Smooth muscle cell (in vitro differentiated cells): Measurements from ENCODE around the gene PRMT7. TPM values are rescaled to one million over a fixed set of nuclear protein-coding genes. Genes with fewer than 3 reads are reported as not detected.

Source experiments
- DNase-seq: peaks from one replicate; lab custom pipeline; 2025; ENCODE audit not compliant: unreplicated experiment; lab: John Stamatoyannopoulos, UW
- H2AFZ ChIP-seq: fragments of 200-600 bp; sonication (generic); 2 replicates; pipeline ENCODE4 v1.6.0; 2016; ENCODE audit warnings: antibody characterized with exemption, low read depth, mild to moderate bottlenecking
- H3F3A ChIP-seq: fragments of 200-600 bp; sonication (generic); 2 replicates; pipeline ENCODE4 v1.6.0; 2017; ENCODE audit warnings: antibody characterized with exemption, low read depth
- H3K27ac ChIP-seq: fragments of 200-600 bp; sonication (generic); 2 replicates; pipeline ENCODE4 v1.5.1; 2016; ENCODE audit warnings: low read depth, mild to moderate bottlenecking
- H3K27me3 ChIP-seq: fragments of 200-600 bp; sonication (generic); 2 replicates; pipeline ENCODE4 v1.6.1; 2016; ENCODE audit warnings: low read depth, mild to moderate bottlenecking
- H3K36me3 ChIP-seq: fragments of 200-600 bp; sonication (generic); 2 replicates; pipeline ENCODE4 v1.5.1; 2016; ENCODE audit warnings: low read depth
- H3K4me1 ChIP-seq: fragments of 200-600 bp; sonication (generic); 2 replicates; pipeline ENCODE4 v1.5.1; 2016; ENCODE audit warnings: low read depth
- H3K4me2 ChIP-seq: fragments of 200-600 bp; sonication (generic); 2 replicates; pipeline ENCODE4 v1.6.0; 2016; ENCODE audit warnings: mild to moderate bottlenecking
- H3K4me3 ChIP-seq: fragments of 200-600 bp; sonication (generic); 2 replicates; pipeline ENCODE4 v1.5.1; 2016; ENCODE audit warnings: mild to moderate bottlenecking
- H3K79me2 ChIP-seq: fragments of 200-600 bp; sonication (generic); 2 replicates; pipeline ENCODE4 v1.6.0; 2016; ENCODE audit warnings: low read depth, mild to moderate bottlenecking
- H3K9ac ChIP-seq: fragments of 200-600 bp; sonication (generic); 2 replicates; pipeline ENCODE4 v1.6.0; 2016; ENCODE audit warnings: low read depth
- H3K9me3 ChIP-seq: fragments of 200-600 bp; sonication (generic); replicated peaks from 2 replicates; pipeline ENCODE4 v1.5.1; 2016; ENCODE audit warnings: low read depth
- H4K20me1 ChIP-seq: fragments of 200-600 bp; sonication (generic); 2 replicates; pipeline ENCODE4 v1.6.0; 2016; ENCODE audit warnings: low read depth
- WGBS: methylation state at CpG from one replicate; pipeline ENCODE4 v1.1.7; 2016; ENCODE audit warnings: low lambda C conversion rate; 5-methylcytosine and 5-hydroxymethylcytosine counted together
- polyA plus RNA-seq: library from polyadenylated mRNA; unstranded; fragments of >200 nt; fragmentation: Nextera tagmentation; extraction: Ambion mirVana; gene quantifications from 2 replicates; pipeline ENCODE4 v1.2.1, GENCODE V29; 2016
- total RNA-seq: library from RNA; depleted of rRNA; stranded (reverse); fragments of >200 nt; gene quantifications from 2 replicates; pipeline ENCODE4 v1.2.3, GENCODE V29; 2014
- TF ChIP-seq, protein P1 (sequence below): fragments of 200-600 bp; sonication (generic); IDR thresholded peaks from 2 replicates; pipeline ENCODE4 v1.5.1; 2017; ENCODE audit warnings: borderline replicate concordance, mild to moderate bottlenecking, antibody characterized with exemption; ENCODE audit not compliant: insufficient read depth, poor library complexity, severe bottlenecking

PRMT7 gene
- total and polyA plus RNA-seq, 2 experiments from 2014 or later: 22.1 to 25.4 TPM

DNA sequence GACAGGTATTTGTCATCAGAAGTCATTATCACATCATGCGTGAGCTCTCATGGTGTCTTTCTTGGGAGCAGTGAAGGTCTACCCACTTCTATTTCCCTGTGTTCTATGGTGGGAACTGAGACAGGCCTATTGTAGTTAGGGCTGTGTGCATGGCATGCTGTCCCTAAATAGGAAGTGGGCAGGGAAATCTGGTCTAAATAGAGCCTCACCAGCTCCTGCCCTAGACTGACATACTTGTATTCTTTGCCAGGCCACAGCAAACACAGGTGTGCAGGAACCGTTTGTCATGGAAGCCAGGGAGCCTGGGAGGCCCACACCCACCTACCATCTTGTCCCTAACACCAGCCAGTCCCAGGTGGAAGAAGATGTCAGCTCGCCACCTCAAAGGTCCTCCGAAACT, 36.4 kb upstream of the PRMT7 start:
- Histone ChIP-seq H3F3A (no peaks in the 10 kb centered on the region), H3K9me3 (no peaks in the 10 kb centered on the region), H3K27me3 (no peaks in the 10 kb centered on the region), H3K4me1 (no peaks in the 10 kb centered on the region), H3K9ac (no peak overlapping the region), H3K4me3 (no peak overlapping the region), H3K79me2 (peaks cover 43% of the 10 kb centered on the region), H4K20me1 (peaks cover 75% of the 10 kb centered on the region), H3K4me2 (no peak overlapping the region), H2AFZ (no peak overlapping the region), H3K36me3 (no peaks in the 10 kb centered on the region), H3K27ac (no peak overlapping the region)
- no peak for DNase-seq
- 94% methylated on average over 4 of the region's 4 CpGs for WGBS
- TF ChIP-seq, protein P1, sequence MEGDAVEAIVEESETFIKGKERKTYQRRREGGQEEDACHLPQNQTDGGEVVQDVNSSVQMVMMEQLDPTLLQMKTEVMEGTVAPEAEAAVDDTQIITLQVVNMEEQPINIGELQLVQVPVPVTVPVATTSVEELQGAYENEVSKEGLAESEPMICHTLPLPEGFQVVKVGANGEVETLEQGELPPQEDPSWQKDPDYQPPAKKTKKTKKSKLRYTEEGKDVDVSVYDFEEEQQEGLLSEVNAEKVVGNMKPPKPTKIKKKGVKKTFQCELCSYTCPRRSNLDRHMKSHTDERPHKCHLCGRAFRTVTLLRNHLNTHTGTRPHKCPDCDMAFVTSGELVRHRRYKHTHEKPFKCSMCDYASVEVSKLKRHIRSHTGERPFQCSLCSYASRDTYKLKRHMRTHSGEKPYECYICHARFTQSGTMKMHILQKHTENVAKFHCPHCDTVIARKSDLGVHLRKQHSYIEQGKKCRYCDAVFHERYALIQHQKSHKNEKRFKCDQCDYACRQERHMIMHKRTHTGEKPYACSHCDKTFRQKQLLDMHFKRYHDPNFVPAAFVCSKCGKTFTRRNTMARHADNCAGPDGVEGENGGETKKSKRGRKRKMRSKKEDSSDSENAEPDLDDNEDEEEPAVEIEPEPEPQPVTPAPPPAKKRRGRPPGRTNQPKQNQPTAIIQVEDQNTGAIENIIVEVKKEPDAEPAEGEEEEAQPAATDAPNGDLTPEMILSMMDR: no peak

DNA sequence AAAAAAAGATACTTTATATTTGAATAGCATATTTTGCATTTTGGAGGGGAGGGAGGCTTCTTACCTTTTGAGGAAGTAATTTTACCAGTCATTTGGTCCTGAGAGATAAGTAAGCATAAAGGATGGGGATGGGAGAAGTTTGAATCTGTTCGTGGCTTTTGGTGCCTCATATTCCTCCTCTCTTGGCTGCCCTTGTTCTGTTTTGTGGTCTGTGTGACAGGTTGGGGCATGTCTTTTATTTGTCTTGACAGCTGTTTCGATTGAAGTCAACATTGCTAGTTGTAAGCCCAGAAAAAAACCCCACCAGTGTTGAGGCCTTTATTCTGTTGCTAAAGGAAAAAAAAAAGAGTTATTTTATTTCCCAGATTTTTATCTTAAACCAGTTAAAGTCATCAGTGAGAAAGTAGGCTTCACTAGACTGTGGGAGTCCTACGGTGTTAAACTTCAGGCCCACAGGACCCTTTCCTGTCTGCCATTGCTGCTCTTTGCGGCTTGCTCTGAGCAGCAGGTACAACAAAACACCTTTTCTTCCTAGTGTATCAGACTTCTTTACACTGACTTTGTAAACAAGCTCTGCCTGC, 35.1 kb upstream of the PRMT7 start:
- Histone ChIP-seq H3K36me3 (no peaks in the 10 kb centered on the region), H3K79me2 (peaks cover 35% of the 10 kb centered on the region), H3K27ac (peak overlapping the region; percentile 42), H2AFZ (no peak overlapping the region), H4K20me1 (peaks cover 75% of the 10 kb centered on the region), H3K4me1 (no peaks in the 10 kb centered on the region), H3K9ac (no peak overlapping the region), H3F3A (no peaks in the 10 kb centered on the region), H3K4me3 (no peak overlapping the region), H3K4me2 (no peak overlapping the region), H3K27me3 (no peaks in the 10 kb centered on the region), H3K9me3 (no peaks in the 10 kb centered on the region)
- 85% methylated on average over 4 of the region's 4 CpGs for WGBS
- DNase-seq: no peak
- TF ChIP-seq, protein P1: no peak

GRCh38 chr16:68276223-68276622, 34.6 kb upstream of the PRMT7 start:
- no peak overlapping the region for H3K4me3 ChIP-seq
- no peaks in the 10 kb centered on the region for H3K9me3 ChIP-seq
- peaks cover 30% of the 10 kb centered on the region for H3K79me2 ChIP-seq
- peaks cover 75% of the 10 kb centered on the region for H4K20me1 ChIP-seq
- H3K27ac ChIP-seq: peak overlapping the region; percentile 42
- no peak for DNase-seq
- no peaks in the 10 kb centered on the region for H3K36me3 ChIP-seq
- H3K4me1 ChIP-seq: no peaks in the 10 kb centered on the region
- H3K4me2 ChIP-seq: no peak overlapping the region
- TF ChIP-seq, protein P1: no peak
- no peaks in the 10 kb centered on the region for H3F3A ChIP-seq
- no peaks in the 10 kb centered on the region for H3K27me3 ChIP-seq
- no peak overlapping the region for H2AFZ ChIP-seq
- H3K9ac ChIP-seq: no peak overlapping the region
- 82% methylated on average over 3 of the region's 3 CpGs for WGBS

- H3K4me2 ChIP-seq: no peak overlapping the region
- no peaks in the 10 kb centered on the region for H3K36me3 ChIP-seq
- H4K20me1 ChIP-seq: peaks cover 72% of the 10 kb centered on the region
- H3K9me3 ChIP-seq: no peaks in the 10 kb centered on the region
- no peaks in the 10 kb centered on the region for H3F3A ChIP-seq
- TF ChIP-seq, protein P1: no peak
- H3K27me3 ChIP-seq: no peaks in the 10 kb centered on the region
- H3K4me1 ChIP-seq: no peaks in the 10 kb centered on the region
- 92% methylated on average over 13 of the region's 13 CpGs for WGBS
- H2AFZ ChIP-seq: no peak overlapping the region
- no peak overlapping the region for H3K4me3 ChIP-seq
- peaks cover 13% of the 10 kb centered on the region for H3K79me2 ChIP-seq
- no peak for DNase-seq
- no peak overlapping the region for H3K9ac ChIP-seq
- no peak overlapping the region for H3K27ac ChIP-seq
Observed at GRCh38 chr16:68279726-68280558, 30.9 kb upstream of the PRMT7 start.
